NOMO-1 treated with DMSO at 0.1 percent for 48 hours (cell line): Measurements from ENCODE around the gene RNF213.

Source experiments
- DNase-seq: peaks from one replicate; lab custom pipeline; 2025; ENCODE audit not compliant: unreplicated experiment; lab: John Stamatoyannopoulos, UW

RNF213 gene

GRCh38 chr17:80364091-80364691, 103.5 kb downstream of the RNF213 start:
- DNase-seq: no peak

- no peak for DNase-seq
Observed at GRCh38 chr17:80365001-80365965, 104.6 kb downstream of the RNF213 start.

GRCh38 chr17:80365983-80366382, 105.3 kb downstream of the RNF213 start:
- no peak for DNase-seq

GRCh38 chr17:80367503-80367902, 106.9 kb downstream of the RNF213 start:
- DNase-seq: no peak

- DNase-seq: no peak
Observed at GRCh38 chr17:80371196-80371595, 110.5 kb downstream of the RNF213 start.

- DNase-seq: no peak
Observed at GRCh38 chr17:80372456-80372855, 111.8 kb downstream of the RNF213 start.

GRCh38 chr17:80372922-80373570, 112.4 kb downstream of the RNF213 start:
- no peak for DNase-seq

GRCh38 chr17:80374039-80374731, 113.5 kb downstream of the RNF213 start:
- no peak for DNase-seq

- no peak for DNase-seq
Observed at GRCh38 chr17:80374732-80375585, 114.3 kb downstream of the RNF213 start.

- DNase-seq: no peak
Observed at GRCh38 chr17:80376531-80376930, 115.9 kb downstream of the RNF213 start.

GRCh38 chr17:80377798-80378197, 117.1 kb downstream of the RNF213 start:
- no peak for DNase-seq

GRCh38 chr17:80379348-80379747, 118.7 kb downstream of the RNF213 start:
- no peak for DNase-seq

GRCh38 chr17:80380068-80380467, 119.4 kb downstream of the RNF213 start:
- no peak for DNase-seq

- no peak for DNase-seq
Observed at GRCh38 chr17:80380555-80381002, 119.9 kb downstream of the RNF213 start.

GRCh38 chr17:80381416-80381923, 120.8 kb downstream of the RNF213 start:
- no peak for DNase-seq

GRCh38 chr17:80382446-80382845, 121.8 kb downstream of the RNF213 start:
- DNase-seq: no peak

- DNase-seq: no peak
Observed at GRCh38 chr17:80382956-80383355, 122.3 kb downstream of the RNF213 start.

- DNase-seq: no peak
Observed at GRCh38 chr17:80384078-80384960, 123.7 kb downstream of the RNF213 start.

GRCh38 chr17:80385046-80385445, 124.4 kb downstream of the RNF213 start:
- no peak for DNase-seq
